ENCODE results near the gene RRP8. TPM values are rescaled to one million over a fixed set of nuclear protein-coding genes. Genes with fewer than 3 reads are reported as not detected.

RRP8 gene
- total and polyA plus RNA-seq, 10 donors = 17.0 to 28.4 (median 23.6) TPM

DNA sequence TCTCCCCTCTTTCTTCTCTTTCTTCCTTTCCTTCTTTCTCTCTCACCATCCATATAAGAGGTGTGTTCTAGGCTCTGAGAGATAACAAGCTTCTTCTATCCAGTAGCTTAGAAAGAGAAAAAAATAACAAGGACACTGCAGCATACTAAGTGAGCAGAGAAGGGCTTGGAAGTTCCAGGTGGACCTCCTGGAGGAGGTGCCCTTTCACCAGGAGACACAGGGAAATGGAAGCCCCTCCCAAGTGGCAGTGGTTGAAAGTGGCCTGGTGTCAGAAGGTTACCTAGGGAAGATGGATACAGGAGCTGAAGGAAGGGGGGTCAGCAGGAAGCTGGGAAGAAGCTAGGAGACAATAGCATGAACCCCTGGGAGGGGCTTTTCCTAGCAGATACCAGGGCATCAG, 46.7 kb upstream of the RRP8 start:
- Histone ChIP-seq H3K27ac (no peak overlapping the region), H3K4me3 (no peak overlapping the region), H3K36me3 (no peaks in the 10 kb centered on the region), H3K4me1 (peaks cover 42 to 98% (median 67%) of the 10 kb centered on the region in 6 donors), H3K9me3 (no peaks in the 10 kb centered on the region), H3K27me3 (replicated peaks in 1 of 7) (peaks cover 0 to 9% (median 0%) of the 10 kb centered on the region in 7 donors)
- TF ChIP-seq POLR2AphosphoS5 (IDR thresholded peaks at IDR 0.05) = no peak
- no peak for TF ChIP-seq POLR2A (IDR thresholded peaks at IDR 0.05)
- TF ChIP-seq, protein P1, sequence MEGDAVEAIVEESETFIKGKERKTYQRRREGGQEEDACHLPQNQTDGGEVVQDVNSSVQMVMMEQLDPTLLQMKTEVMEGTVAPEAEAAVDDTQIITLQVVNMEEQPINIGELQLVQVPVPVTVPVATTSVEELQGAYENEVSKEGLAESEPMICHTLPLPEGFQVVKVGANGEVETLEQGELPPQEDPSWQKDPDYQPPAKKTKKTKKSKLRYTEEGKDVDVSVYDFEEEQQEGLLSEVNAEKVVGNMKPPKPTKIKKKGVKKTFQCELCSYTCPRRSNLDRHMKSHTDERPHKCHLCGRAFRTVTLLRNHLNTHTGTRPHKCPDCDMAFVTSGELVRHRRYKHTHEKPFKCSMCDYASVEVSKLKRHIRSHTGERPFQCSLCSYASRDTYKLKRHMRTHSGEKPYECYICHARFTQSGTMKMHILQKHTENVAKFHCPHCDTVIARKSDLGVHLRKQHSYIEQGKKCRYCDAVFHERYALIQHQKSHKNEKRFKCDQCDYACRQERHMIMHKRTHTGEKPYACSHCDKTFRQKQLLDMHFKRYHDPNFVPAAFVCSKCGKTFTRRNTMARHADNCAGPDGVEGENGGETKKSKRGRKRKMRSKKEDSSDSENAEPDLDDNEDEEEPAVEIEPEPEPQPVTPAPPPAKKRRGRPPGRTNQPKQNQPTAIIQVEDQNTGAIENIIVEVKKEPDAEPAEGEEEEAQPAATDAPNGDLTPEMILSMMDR (IDR thresholded peaks at IDR 0.05 in 8 of 11, conservative IDR thresholded peaks at IDR 0.05 in 3 of 11) = no peak
- intact Hi-C loops (cut with DNase I; ENCODE audit: low total_unique reads) = no loop called here
- no peak for DNase-seq

DNA sequence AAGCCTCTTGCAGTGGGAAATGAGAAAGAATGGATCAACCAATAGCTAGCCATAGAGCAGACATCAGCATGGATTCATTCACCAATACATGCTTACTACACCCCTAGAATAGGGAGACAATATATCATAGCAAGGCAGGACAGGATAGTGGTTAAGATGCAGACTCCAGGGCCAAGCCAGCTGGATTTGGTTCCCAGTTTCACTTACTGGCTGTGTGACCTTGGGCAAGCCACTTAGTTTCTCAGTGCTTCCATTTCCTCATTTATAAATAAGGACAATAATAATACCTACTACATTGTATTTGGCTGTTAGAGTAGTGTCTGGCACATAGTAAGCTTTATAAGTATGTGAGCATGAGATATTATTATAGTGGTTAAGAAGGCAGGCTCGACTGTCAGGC, 45.1 kb upstream of the RRP8 start:
- H3K27ac ChIP-seq = peak overlapping the region; percentile 22 to 89 (median 76)
- no peaks in the 10 kb centered on the region for H3K9me3 ChIP-seq
- H3K36me3 ChIP-seq = no peaks in the 10 kb centered on the region
- peaks cover 40 to 92% (median 57%) of the 10 kb centered on the region in 6 donors for H3K4me1 ChIP-seq
- WGBS, 5 donors = 47 to 79% (median 56%) methylated on average over 1 of the region's 1 CpG
- no peak for DNase-seq
- TF ChIP-seq POLR2AphosphoS5 (IDR thresholded peaks at IDR 0.05) (no peak), POLR2A (IDR thresholded peaks at IDR 0.05) (no peak)
- TF ChIP-seq, protein P1 (IDR thresholded peaks at IDR 0.05 in 8 of 11, conservative IDR thresholded peaks at IDR 0.05 in 3 of 11) = no peak
- intact Hi-C loops (cut with DNase I; ENCODE audit: low total_unique reads) = no loop called here
- no peaks in the 10 kb centered on the region for H3K27me3 ChIP-seq (replicated peaks in 1 of 7)
- H3K4me3 ChIP-seq = no peak overlapping the region

DNA sequence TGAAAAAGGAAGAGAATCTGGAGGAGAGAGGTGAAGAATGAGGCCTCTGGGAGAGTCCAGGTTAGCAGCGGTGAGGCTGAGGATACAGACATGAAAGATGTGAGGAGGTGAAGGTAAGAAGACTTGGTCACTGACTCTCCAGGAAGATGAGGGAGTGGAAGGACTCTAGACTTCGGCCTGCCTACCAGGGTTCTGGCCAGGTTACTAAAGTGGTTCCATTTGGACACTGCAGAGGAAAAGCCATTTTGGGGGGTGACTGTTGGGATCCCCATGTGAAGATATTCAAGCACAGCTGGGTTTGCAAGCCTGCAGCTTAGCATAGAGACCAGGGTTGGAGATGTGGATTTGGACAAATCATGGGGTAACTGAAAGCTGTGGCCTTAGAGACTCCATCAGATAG, 44.4 kb upstream of the RRP8 start:
- Histone ChIP-seq H3K9me3 (no peaks in the 10 kb centered on the region), H3K27me3 (replicated peaks in 1 of 7) (no peaks in the 10 kb centered on the region), H3K36me3 (no peaks in the 10 kb centered on the region), H3K4me1 (peaks cover 40 to 91% (median 53%) of the 10 kb centered on the region in 6 donors), H3K4me3 (no peak overlapping the region), H3K27ac (peak overlapping the region; percentile 22 to 89 (median 76))
- intact Hi-C loops (cut with DNase I; ENCODE audit: low total_unique reads) = no loop called here
- 90 to 99% (median 93%) methylated on average over 2 of the region's 2 CpGs for WGBS, 5 donors
- no peak for DNase-seq
- TF ChIP-seq POLR2AphosphoS5 (IDR thresholded peaks at IDR 0.05) (no peak), POLR2A (IDR thresholded peaks at IDR 0.05) (no peak)
- TF ChIP-seq, protein P1 (IDR thresholded peaks at IDR 0.05 in 8 of 11, conservative IDR thresholded peaks at IDR 0.05 in 3 of 11) = no peak

DNA sequence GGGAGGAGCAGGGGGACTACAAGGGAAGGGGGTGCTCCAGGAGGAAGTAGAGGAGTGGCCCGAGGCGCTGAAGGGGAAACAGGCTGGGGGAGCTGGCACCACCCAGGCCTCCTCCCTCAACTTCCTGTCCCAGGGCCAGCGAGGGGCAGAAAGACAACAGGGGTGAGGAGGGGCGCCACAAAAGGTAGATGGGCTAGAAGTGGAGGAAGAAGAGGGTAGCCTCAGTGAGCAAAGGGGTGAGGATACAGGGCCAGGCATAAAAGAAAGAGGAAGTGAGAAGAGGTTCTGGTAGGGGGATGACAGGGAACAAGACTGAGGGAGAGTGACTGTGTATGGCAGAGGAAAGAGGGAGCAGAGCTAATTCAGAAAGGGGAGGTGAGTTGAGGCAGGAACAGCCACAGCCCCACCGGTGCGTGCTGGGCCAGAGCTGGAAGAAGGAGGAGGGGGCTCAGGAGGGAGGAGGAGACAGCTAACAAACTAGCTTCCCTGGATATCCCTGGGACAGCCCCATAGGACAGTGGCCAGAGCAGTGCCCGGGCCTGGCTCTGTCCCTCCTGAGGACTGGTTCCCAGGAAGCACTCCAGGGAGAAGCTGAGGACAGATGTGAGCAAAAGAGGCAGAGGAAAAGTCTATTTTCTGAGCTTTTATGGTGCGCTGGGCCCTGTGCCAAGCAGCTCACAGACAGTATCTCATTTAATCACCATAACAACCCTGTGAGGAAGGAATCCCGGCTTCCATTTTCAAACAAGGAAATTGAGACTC, 43.7 kb upstream of the RRP8 start:
- H3K4me3 ChIP-seq = peak overlapping the region in 1 of 8 donors; percentile 24
- intact Hi-C loops (cut with DNase I; ENCODE audit: low total_unique reads) = no loop called here
- TF ChIP-seq, protein P1 (IDR thresholded peaks at IDR 0.05 in 8 of 11, conservative IDR thresholded peaks at IDR 0.05 in 3 of 11) = no peak
- peak; percentile 42 to 60 (median 50) for TF ChIP-seq POLR2AphosphoS5 (IDR thresholded peaks at IDR 0.05)
- no peaks in the 10 kb centered on the region for H3K9me3 ChIP-seq
- 21 to 28% (median 24%) methylated on average over 9 of the region's 9 CpGs for WGBS, 5 donors
- DNase-seq = peak; percentile 88
- H3K36me3 ChIP-seq = no peaks in the 10 kb centered on the region
- H3K27ac ChIP-seq = peak overlapping the region; percentile 59 to 89 (median 76)
- peaks cover 40 to 84% (median 52%) of the 10 kb centered on the region in 6 donors for H3K4me1 ChIP-seq
- no peaks in the 10 kb centered on the region for H3K27me3 ChIP-seq (replicated peaks in 1 of 7)
